ENCODE results near the gene PPP6R2.

Gene PPP6R2

DNA sequence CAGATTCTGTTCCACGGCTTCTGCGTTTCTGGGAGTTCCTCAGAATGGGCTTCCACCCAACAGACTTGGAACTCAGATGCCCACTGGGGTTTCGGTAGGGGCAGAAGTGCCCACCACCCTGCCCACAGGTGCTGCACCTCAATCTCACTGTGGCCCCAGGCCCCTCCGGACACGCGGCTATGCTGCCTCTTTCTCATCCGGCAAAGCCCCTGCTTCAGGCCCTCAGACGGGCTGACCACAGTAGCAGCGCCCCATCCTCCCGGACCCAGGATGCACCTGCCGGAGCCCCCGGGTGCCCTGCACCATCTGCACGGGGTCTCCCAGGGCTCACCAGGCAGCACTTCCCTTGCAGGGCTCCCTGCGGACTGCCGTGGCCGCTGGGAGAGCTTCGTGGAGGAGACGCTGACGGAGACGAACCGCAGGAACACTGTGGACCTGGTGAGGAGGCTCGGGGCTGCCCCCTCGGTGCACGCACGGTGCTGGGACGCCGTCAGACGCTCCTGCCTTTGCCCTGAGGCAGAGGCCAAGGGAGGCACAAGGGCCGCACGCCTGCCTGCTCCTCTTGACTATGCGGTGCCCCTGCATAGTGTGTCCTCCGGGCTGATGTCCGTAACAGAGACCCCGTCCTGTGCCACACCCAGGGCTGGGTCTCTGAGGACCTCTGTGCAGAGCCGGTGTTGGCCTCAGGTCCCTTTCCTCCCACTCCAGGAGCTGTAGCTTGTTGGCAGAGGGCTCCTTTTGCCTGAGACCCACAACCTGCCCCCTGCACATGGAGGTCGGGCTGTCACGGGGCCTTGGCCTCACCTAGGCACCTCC lies 93.1 kb downstream of the PPP6R2 start:
- no peak for DNase-seq

GRCh38 chr22:50436841-50437341 lies 93.8 kb downstream of the PPP6R2 start:
- no peak for DNase-seq

DNA sequence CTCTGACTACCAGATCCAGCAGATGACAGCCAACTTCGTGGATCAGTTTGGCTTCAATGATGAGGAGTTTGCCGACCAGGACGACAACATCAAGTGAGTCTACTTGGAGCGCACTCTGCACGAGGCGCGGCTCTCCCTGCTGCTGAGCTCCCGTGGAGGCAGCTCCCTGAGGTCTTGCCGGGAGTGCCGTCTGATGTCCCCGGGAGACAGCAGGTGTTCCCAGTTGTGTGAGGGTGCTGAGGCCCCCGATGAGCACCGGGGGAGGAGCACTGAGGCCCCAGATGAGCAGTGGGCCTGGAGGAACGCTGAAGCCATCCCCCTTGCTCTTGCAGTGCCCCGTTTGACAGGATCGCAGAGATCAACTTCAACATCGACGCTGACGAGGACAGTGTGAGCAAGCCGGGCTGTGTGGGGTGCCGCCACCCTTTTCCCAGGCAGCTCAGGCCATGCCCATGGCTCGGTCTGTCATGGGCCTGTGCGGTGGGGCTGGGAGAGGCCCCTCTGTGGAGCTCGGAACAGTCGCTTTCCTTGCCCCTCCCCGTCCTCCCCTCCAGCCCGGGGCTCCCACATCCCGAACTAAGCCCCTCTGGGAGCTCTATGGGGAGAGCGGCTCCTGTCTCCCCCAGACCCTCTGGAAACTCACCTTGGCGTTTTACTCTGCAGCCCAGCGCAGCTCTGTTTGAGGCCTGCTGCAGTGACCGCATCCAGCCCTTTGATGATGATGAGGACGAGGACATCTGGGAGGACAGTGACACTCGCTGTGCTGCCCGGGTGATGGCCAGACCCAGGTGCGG lies 94.6 kb downstream of the PPP6R2 start:
- no peak for DNase-seq

DNA sequence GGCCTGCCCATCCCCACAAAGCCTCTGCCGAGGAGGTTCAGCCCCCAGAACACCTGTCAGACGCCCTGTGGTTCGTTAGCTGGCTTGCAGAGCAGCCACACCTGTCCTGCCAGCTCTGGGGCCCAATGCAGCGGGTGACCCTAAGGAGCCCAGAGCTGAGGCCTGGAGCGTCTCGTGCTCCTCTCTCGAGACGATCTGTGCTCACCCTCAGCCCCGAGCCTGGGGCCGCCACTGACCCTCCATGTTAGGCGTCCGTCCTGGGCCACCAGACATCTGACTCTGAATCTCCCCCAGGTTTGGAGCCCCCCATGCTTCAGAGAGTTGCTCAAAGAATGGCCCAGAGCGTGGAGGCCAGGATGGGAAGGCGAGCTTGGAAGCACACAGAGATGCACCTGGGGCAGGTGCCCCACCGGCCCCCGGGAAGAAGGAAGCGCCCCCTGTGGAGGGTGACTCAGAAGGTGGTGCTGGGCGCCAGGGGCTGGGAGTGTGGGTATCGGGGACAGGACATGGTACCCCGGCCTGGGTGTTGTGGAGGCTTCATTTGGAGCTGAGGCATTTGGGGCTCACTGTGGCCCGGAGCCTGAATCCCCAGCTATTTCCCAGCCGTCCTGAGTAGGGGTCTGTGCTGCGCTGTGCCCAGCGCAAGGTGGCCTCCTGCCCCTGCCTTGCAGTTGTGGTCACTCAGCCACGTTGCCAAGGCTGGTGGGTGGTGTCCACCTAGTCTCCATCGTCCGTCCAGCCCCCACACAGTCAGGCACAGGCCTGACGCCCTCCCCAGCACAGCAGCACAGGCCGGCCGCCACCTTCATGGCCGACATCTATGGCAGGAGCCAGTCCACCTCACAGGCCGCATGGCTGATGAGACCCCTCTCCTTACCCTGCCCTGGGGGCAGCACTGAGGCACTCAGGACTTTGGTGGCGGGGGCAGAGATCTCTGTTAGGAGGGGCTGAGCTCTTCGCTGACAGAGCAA lies 95.5 kb downstream of the PPP6R2 start:
- DNase-seq, result no peak

- DNase-seq, result no peak
Measured at GRCh38 chr22:50439314-50439870, 96.3 kb downstream of the PPP6R2 start.

- no peak for DNase-seq
Measured at GRCh38 chr22:50439871-50440331, 96.8 kb downstream of the PPP6R2 start.

GRCh38 chr22:50440544-50441249 lies 97.6 kb downstream of the PPP6R2 start:
- no peak for DNase-seq

- no peak for DNase-seq
Measured at GRCh38 chr22:50441428-50441993, 98.4 kb downstream of the PPP6R2 start.

DNA sequence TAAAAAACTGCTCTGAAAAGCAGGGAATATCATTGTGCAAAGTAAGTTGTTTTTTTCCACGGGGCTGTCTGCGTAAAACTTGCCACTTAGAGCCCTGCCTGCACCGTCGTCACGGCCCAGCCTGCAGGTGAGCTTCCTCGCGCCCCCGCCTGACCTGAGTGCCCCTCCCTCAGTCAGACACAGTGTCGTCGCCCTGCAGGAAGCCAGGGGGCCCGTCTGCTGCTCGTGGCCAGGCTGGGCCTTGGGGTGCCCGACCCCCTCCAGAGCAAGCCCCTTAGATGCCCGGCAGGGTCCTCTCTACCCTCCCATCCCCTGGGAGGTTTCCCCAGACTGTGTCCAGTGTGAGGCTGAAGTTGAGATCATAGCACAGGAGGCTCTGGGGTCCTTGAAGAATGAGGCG lies 100.1 kb downstream of the PPP6R2 start:
- no peak for DNase-seq

- DNase-seq, result no peak
Measured at GRCh38 chr22:50443801-50444625, 100.9 kb downstream of the PPP6R2 start.

- no peak for DNase-seq
Measured at GRCh38 chr22:50444663-50445062, 101.5 kb downstream of the PPP6R2 start.

DNA sequence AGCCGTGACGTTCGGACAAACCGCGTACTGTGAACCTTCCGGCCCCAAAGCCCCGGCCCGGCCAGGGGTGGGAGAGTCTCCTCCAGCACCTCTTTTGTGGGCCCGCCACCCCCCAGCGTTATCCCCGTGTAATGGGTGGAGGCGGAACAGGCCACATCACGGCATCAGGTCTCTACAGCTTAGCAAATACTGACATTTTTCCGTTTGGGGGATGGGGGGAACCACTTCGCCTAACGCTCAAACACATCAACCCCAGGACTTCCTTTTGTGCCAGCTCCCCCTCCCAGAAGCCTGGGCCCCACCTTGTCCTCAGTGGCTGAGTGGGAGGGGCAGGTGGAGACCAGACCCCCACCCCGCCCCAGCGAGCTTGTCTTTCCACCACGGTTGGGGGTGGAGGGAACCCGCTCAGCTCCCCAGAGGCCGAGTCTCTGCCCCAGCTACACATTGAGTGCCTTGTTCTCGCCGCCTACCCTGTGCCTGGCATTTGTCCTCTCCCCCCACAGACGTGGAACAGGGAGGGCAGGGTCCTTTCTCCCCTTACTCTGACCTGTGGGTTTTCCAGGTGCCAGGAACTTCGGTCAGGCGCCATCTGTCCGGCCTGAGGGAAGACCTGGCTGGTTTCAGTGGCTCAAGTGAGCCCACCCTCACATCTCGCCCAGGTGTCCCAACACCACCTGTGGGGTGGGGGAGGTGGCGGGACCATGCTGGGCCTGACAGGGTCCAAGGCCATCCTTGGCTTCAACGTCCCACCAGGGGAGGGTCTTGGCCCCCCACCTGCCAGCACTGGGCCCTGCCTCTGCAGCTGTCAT lies 102.1 kb downstream of the PPP6R2 start:
- no peak for DNase-seq

- no peak for DNase-seq
Measured at GRCh38 chr22:50445880-50446707, 103.0 kb downstream of the PPP6R2 start.

DNA sequence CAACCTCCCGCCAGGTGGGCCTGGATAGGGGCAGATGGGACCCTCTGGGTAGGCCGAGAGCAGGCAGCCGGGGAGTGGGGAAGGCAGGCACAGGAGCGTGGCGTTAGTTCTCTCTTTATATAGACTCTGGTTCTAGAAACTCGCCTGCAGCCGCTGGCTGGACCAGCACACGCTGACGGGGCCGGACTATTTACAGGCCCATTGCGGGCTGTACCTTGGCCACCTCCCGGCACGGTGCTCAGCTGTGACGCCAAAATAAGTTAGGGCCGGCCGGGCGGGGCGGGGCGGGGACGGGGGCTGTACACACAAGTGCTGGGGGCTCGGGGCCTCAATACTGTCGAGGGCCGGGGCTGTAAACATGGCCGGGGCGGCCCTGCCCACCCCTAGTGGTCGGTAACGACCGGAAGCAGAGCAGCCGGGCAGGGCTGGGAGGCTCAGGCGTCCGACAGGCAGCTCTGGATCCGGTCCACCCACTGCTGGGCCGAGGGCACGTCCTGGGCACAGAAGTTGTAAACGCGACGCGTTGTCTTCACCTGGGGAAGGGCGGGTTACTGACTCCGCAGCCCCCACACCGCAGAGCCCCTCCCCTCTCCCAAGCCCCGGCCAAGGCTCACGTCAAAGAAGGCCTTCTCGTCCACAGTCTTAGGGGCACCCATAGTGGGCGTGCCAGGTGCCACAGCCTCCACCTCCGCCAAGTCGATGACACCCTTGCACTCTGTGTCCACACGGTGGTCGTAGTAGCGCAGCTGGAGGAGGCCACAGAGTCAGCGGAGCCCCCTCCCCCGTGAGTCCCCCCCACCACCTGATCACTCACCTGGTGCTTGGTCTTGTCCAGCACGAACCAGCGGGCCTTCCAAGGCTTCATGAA lies 103.8 kb downstream of the PPP6R2 start:
- no peak for DNase-seq

- DNase-seq, result no peak
Measured at GRCh38 chr22:50447576-50448551, 104.7 kb downstream of the PPP6R2 start.

DNA sequence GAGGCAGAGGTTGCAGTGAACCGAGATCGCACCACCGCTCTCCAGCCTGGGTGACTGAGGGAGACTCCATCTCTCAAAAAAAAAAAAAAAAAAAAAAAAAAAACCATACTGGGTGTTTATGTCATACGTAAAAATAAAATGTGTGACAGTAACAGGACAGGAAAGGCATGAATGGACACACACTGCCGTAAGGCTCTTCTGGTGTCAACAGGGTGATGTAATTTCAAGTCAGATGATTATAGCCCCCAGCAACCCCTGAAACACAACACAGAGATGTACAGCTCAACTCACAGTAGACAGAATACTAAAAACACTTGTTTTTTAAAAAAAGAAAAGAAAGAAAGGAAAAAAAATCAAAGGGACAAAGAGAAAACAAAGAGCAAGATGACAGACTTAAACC lies 109.5 kb downstream of the PPP6R2 start:
- no peak for DNase-seq

Data from COR-L47 (cell line).